Measurements from ENCODE around the gene AP4M1. TPM values are rescaled to one million over a fixed set of nuclear protein-coding genes. Genes with fewer than 3 reads are reported as not detected.

Gene AP4M1
- total RNA-seq, 1 experiment from 2014 or later, result 25.1 TPM

DNA sequence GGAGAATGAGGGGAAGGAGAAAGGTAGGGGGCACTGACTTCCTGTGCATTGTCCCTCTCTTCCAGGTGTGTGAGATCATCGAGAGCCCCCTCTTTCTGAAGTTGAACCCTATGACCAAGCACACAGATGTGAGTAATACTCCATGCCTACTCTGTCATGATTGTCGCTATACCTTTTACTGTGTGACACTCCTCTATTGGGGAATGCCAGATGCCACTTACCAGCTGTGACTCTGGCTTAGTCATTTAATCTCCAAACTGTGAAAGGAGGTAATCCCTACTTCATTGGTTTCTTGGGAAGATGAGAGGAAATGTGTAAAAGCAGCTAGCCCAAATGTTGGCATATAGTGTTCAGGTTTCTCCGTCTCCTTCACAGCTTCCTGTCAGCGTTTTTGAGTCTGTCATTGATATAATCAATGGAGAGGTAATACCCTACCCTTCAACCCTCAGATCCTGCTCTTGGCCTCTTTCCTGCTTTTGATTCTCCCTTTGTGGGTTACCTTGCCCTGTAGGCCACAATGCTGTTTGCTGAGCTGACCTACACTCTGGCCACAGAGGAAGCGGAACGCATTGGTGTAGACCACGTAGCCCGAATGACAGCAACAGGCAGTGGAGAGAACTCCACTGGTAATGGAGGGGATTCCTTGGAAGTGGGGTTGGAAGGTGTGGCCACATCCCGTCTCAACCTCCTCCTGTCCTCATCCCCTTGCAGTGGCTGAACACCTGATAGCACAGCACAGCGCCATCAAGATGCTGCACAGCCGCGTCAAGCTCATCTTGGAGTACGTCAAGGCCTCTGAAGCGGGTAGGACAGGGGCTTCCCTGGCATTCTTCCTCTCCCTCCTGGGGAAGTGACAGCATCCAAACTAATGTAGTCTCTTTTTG lies 10.7 kb upstream of the AP4M1 start:
- peak overlapping the region; percentile 24 for H3K27ac ChIP-seq (ENCODE audit: low read depth, low read length, poor library complexity, severe bottlenecking)
- ChIA-PET CTCF (interaction anchor here (0.6 kb wide), 1 partner anchor 48 kb away, joined by 6 read pairs; no protein-coding TSS in a partner anchor), POLR2A (ENCODE audit: low non-redundant PET) (interaction anchor here (0.6 kb wide), 1 partner anchor 264 kb away, joined by 11 read pairs; no protein-coding TSS in a partner anchor)
- TF ChIP-seq, protein P1, sequence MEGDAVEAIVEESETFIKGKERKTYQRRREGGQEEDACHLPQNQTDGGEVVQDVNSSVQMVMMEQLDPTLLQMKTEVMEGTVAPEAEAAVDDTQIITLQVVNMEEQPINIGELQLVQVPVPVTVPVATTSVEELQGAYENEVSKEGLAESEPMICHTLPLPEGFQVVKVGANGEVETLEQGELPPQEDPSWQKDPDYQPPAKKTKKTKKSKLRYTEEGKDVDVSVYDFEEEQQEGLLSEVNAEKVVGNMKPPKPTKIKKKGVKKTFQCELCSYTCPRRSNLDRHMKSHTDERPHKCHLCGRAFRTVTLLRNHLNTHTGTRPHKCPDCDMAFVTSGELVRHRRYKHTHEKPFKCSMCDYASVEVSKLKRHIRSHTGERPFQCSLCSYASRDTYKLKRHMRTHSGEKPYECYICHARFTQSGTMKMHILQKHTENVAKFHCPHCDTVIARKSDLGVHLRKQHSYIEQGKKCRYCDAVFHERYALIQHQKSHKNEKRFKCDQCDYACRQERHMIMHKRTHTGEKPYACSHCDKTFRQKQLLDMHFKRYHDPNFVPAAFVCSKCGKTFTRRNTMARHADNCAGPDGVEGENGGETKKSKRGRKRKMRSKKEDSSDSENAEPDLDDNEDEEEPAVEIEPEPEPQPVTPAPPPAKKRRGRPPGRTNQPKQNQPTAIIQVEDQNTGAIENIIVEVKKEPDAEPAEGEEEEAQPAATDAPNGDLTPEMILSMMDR (conservative IDR thresholded peaks at IDR 0.05; ENCODE audit: low read depth, low read length), result no peak
- no peak for TF ChIP-seq EZH2 (IDR thresholded peaks at IDR 0.05; ENCODE audit: borderline replicate concordance, low read depth, low read length, poor library complexity, severe bottlenecking)
- H3K4me1 ChIP-seq (ENCODE audit: insufficient read depth, low read length, poor library complexity, severe bottlenecking), result peaks cover 43% of the 10 kb centered on the region
- peaks cover 57% of the 10 kb centered on the region for H3K36me3 ChIP-seq (ENCODE audit: insufficient read depth, low read length, poor library complexity, severe bottlenecking)
- H3K27me3 ChIP-seq (replicated peaks; ENCODE audit: insufficient read depth, low read depth, low read length, poor library complexity), result no peaks in the 10 kb centered on the region
- no peaks in the 10 kb centered on the region for H3K9me3 ChIP-seq (ENCODE audit: low read depth, low read length, poor library complexity, severe bottlenecking)
- DNase-seq (ENCODE audit: low spot score), result peak; percentile 48
- no TSS peak for BruUV-seq (replicated peaks)
- H3K4me3 ChIP-seq (ENCODE audit: low read depth, low read length, poor library complexity, severe bottlenecking), result no peak overlapping the region
- intact Hi-C loops (cut with micrococcal nuclease; ENCODE audit: unreplicated experiment), result no loop called here

GRCh38 chr7:100091411-100092181 lies 9.8 kb upstream of the AP4M1 start:
- TF ChIP-seq, protein P1 (conservative IDR thresholded peaks at IDR 0.05; ENCODE audit: low read depth, low read length), result no peak
- no peak for TF ChIP-seq EZH2 (IDR thresholded peaks at IDR 0.05; ENCODE audit: borderline replicate concordance, low read depth, low read length, poor library complexity, severe bottlenecking)
- ChIA-PET POLR2A (ENCODE audit: low non-redundant PET) (interaction anchor here (0.6 kb wide), 1 partner anchor 580 kb away, joined by 26 read pairs; no protein-coding TSS in a partner anchor), CTCF (no interaction called here)
- no peaks in the 10 kb centered on the region for H3K9me3 ChIP-seq (ENCODE audit: low read depth, low read length, poor library complexity, severe bottlenecking)
- peak; percentile 66 for DNase-seq (ENCODE audit: low spot score)
- peak overlapping the region; percentile 24 for H3K27ac ChIP-seq (ENCODE audit: low read depth, low read length, poor library complexity, severe bottlenecking)
- H3K27me3 ChIP-seq (replicated peaks; ENCODE audit: insufficient read depth, low read depth, low read length, poor library complexity), result no peaks in the 10 kb centered on the region
- intact Hi-C loops (cut with micrococcal nuclease; ENCODE audit: unreplicated experiment), result no loop called here
- no peak overlapping the region for H3K4me3 ChIP-seq (ENCODE audit: low read depth, low read length, poor library complexity, severe bottlenecking)
- H3K36me3 ChIP-seq (ENCODE audit: insufficient read depth, low read length, poor library complexity, severe bottlenecking), result peaks cover 66% of the 10 kb centered on the region
- peaks cover 40% of the 10 kb centered on the region for H3K4me1 ChIP-seq (ENCODE audit: insufficient read depth, low read length, poor library complexity, severe bottlenecking)
- TSS peak; percentile 75 for BruUV-seq (replicated peaks)

- TF ChIP-seq, protein P1 (conservative IDR thresholded peaks at IDR 0.05; ENCODE audit: low read depth, low read length), result no peak
- TF ChIP-seq EZH2 (IDR thresholded peaks at IDR 0.05; ENCODE audit: borderline replicate concordance, low read depth, low read length, poor library complexity, severe bottlenecking), result no peak
- ChIA-PET CTCF (no interaction called here), POLR2A (ENCODE audit: low non-redundant PET) (interaction anchor here (0.6 kb wide), 2 partner anchors 63 to 99 kb away, joined by 3 to 4 read pairs; no protein-coding TSS in a partner anchor)
- Histone ChIP-seq H3K9me3 (ENCODE audit: low read depth, low read length, poor library complexity, severe bottlenecking) (no peaks in the 10 kb centered on the region), H3K27ac (ENCODE audit: low read depth, low read length, poor library complexity, severe bottlenecking) (no peak overlapping the region), H3K4me3 (ENCODE audit: low read depth, low read length, poor library complexity, severe bottlenecking) (no peak overlapping the region), H3K4me1 (ENCODE audit: insufficient read depth, low read length, poor library complexity, severe bottlenecking) (peaks cover 26% of the 10 kb centered on the region), H3K36me3 (ENCODE audit: insufficient read depth, low read length, poor library complexity, severe bottlenecking) (peaks cover 80% of the 10 kb centered on the region), H3K27me3 (replicated peaks; ENCODE audit: insufficient read depth, low read depth, low read length, poor library complexity) (no peaks in the 10 kb centered on the region)
- no peak for DNase-seq (ENCODE audit: low spot score)
- intact Hi-C loops (cut with micrococcal nuclease; ENCODE audit: unreplicated experiment), result no loop called here
- no TSS peak for BruUV-seq (replicated peaks)
These were observed 8.4 kb upstream of the AP4M1 start for GRCh38 chr7:100093054-100093453.
